ENCODE measurements around the gene FAM171A1.
"Not testable (repeated sequence)": the region's sequence is repeated elsewhere in the genome, so short reads cannot be mapped to it uniquely, and the experiment has no call there.

The FAM171A1 gene

GRCh38 chr10:15370856-15371701, at the start of gene FAM171A1:
FAM171A1 (minus strand) TSS chr10:15371289; CDS start chr10:15371052, 237 bp downstream.
- Mint-ChIP-seq H3K27ac (peak within 1 kb of the TSS; percentile 84 to 97 (median 96)), H3K36me3 (ENCODE audit: low read depth) (peaks cover 4% of the 10 kb centered on the region), H3K27me3 (ENCODE audit: low read depth) (peaks cover 8% of the 10 kb centered on the region), H3K4me3 (peak within 1 kb of the TSS; percentile 91 to 94 (median 91)), H3K9me3 (no peaks in the 10 kb centered on the region), H3K4me1 (peaks cover 36% of the 10 kb centered on the region)
- no peak for TF ChIP-seq CTCF (IDR thresholded peaks at IDR 0.05; ENCODE audit: unreplicated experiment in 3 of 3)

GRCh38 chr10:15420858-15421257, 49.8 kb upstream of the FAM171A1 start:
- H3K4me3 Mint-ChIP-seq: no peak overlapping the region
- no peaks in the 10 kb centered on the region for H3K4me1 Mint-ChIP-seq
- H3K9me3 Mint-ChIP-seq: peaks cover 6% of the 10 kb centered on the region
- no peak for TF ChIP-seq CTCF (IDR thresholded peaks at IDR 0.05; ENCODE audit: unreplicated experiment in 3 of 3)
- no peaks in the 10 kb centered on the region for H3K27me3 Mint-ChIP-seq (ENCODE audit: low read depth)
- H3K27ac Mint-ChIP-seq: no peak overlapping the region
- no peaks in the 10 kb centered on the region for H3K36me3 Mint-ChIP-seq (ENCODE audit: low read depth)

GRCh38 chr10:15419279-15419874, 48.3 kb upstream of the FAM171A1 start:
- Mint-ChIP-seq H3K27me3 (ENCODE audit: low read depth) (no peaks in the 10 kb centered on the region), H3K4me3 (no peak overlapping the region), H3K27ac (no peak overlapping the region), H3K4me1 (no peaks in the 10 kb centered on the region), H3K9me3 (peaks cover 13% of the 10 kb centered on the region), H3K36me3 (ENCODE audit: low read depth) (no peaks in the 10 kb centered on the region)
- peak; percentile 74 to 87 (median 79) for TF ChIP-seq CTCF (IDR thresholded peaks at IDR 0.05; ENCODE audit: unreplicated experiment in 3 of 3)

DNA sequence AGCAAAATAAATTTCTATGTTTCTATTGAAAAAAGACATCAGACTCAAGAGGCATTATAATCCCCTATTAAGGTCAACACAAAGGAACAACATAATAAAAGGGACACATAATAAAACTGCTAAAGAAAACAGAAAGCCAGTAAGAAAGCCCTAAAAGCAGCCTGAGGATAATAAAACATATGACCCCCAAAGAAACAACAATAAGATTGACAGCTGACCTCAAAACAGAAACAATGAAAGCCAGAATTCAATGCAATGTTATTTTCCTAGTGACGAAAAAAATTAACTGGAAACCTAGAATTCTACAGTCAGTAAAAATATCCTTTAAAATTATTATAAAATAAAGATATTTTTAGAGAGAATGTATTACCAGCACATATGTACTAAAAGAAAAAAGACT, 44.9 kb upstream of the FAM171A1 start:
- no peak for TF ChIP-seq CTCF (IDR thresholded peaks at IDR 0.05; ENCODE audit: unreplicated experiment in 3 of 3)
- H3K27ac Mint-ChIP-seq: no peak overlapping the region
- no peaks in the 10 kb centered on the region for H3K4me1 Mint-ChIP-seq
- no peaks in the 10 kb centered on the region for H3K27me3 Mint-ChIP-seq (ENCODE audit: low read depth)
- H3K9me3 Mint-ChIP-seq: peaks cover 13% of the 10 kb centered on the region
- H3K36me3 Mint-ChIP-seq (ENCODE audit: low read depth): no peaks in the 10 kb centered on the region
- no peak overlapping the region for H3K4me3 Mint-ChIP-seq

DNA sequence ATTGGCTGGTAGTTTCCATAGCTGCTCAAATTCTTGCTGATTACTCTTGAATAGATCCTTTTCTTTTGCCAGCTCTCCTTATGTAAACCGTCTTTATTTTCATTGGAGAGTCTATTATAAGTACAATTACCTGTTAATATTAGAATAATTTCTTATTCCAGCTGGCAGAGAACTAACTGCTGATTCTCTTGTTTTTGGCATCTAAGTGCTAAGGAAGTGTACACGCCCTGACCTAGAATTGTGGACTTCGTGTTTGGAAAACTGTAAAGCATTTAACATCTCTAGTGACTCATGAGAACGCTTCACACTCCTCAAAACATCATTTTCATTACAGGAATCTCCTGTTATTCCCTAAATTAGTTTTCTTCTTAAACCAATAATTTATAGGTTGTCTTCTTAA, 39.9 kb upstream of the FAM171A1 start:
- Mint-ChIP-seq H3K27ac (no peak overlapping the region), H3K9me3 (peaks cover 9% of the 10 kb centered on the region), H3K4me1 (no peaks in the 10 kb centered on the region), H3K4me3 (no peak overlapping the region), H3K36me3 (ENCODE audit: low read depth) (no peaks in the 10 kb centered on the region), H3K27me3 (ENCODE audit: low read depth) (no peaks in the 10 kb centered on the region)
- no peak for TF ChIP-seq CTCF (IDR thresholded peaks at IDR 0.05; ENCODE audit: unreplicated experiment in 3 of 3)

DNA sequence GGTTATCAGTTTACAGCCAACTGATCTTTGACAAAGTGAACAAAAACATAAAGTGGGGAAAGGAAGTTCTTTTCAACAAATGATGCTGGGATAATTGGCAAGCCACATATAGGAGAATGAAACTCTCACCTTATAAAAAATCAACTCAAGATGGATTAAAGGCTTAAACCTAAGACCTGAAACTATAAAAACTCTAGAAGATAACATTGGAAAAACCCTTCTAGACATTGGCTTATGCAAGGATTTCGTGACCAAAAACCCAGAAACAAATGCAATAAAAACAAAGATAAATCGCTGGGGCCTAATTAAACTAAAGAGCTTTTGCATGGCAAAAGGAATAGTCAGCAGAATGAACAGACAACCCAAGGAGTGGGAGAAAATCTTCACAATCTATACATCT, 38.3 kb upstream of the FAM171A1 start:
- not testable (repeated sequence) for H3K27ac Mint-ChIP-seq; H3K9me3 Mint-ChIP-seq; H3K4me1 Mint-ChIP-seq; H3K36me3 Mint-ChIP-seq (ENCODE audit: low read depth); H3K4me3 Mint-ChIP-seq; H3K27me3 Mint-ChIP-seq (ENCODE audit: low read depth)

Data from nephron (organoid).